ENCODE results near the gene CST9. TPM values are rescaled to one million over a fixed set of nuclear protein-coding genes. Genes with fewer than 3 reads are reported as not detected.
A peak's percentile ranks its signal among the peaks of the same experiment; 100 is the strongest.

The CST9 gene
- total and polyA plus RNA-seq, 2 of the 13 experiments (the other 11 are each of a cell fraction or from before 2014, with no cell fraction given) = 0.07 TPM; not detected in 1

- peak; percentile 39; the same call in 1 of the 2 replicates for TF ChIP-seq ZNF281 (CRISPR knock-in tag; IDR thresholded peaks at IDR 0.05; ENCODE audit: borderline replicate concordance)
- no peak for TF ChIP-seq BHLHE40 (IDR thresholded peaks at IDR 0.05; ENCODE audit: low read length)
- peak; percentile 55; the same call in 1 of the 2 replicates for TF ChIP-seq ZNF143 (CRISPR knock-in tag; IDR thresholded peaks at IDR 0.05)
- TF ChIP-seq ZZZ3 (CRISPR knock-in tag; IDR thresholded peaks at IDR 0.05; ENCODE audit: borderline replicate concordance) = no peak
- no peak for TF ChIP-seq AKNA (CRISPR knock-in tag; IDR thresholded peaks at IDR 0.05; ENCODE audit: borderline replicate concordance)
- no peak for TF ChIP-seq MTF1 (CRISPR knock-in tag; IDR thresholded peaks at IDR 0.05)
- TF ChIP-seq ZNF274 (CRISPR knock-in tag; IDR thresholded peaks at IDR 0.05) = no peak
- TF ChIP-seq MYPOP (CRISPR knock-in tag; IDR thresholded peaks at IDR 0.05) = peak; percentile 22; the same call in 1 of the 2 replicates
- TF ChIP-seq GMEB1 (CRISPR knock-in tag; IDR thresholded peaks at IDR 0.05; ENCODE audit: borderline replicate concordance) = no peak; the same call in 1 of the 2 replicates
- no peak for TF ChIP-seq FUBP1 (CRISPR knock-in tag; IDR thresholded peaks at IDR 0.05; ENCODE audit: borderline replicate concordance)
- TF ChIP-seq FOXK2 (IDR thresholded peaks at IDR 0.05) = no peak
- no peak for TF ChIP-seq ZNF296 (CRISPR knock-in tag; conservative IDR thresholded peaks at IDR 0.05)
- TF ChIP-seq NBN (conservative IDR thresholded peaks at IDR 0.05) = no peak
- TF ChIP-seq KDM3A (CRISPR knock-in tag; IDR thresholded peaks at IDR 0.05; ENCODE audit: low read depth) = 0 out of 2 replicates have a peak, but pooled peaks have one; percentile 47
- TF ChIP-seq RBM22 (optimal IDR thresholded peaks at IDR 0.05; ENCODE audit: low read length) = peak; percentile 78
These were observed 19.6 kb downstream of the CST9 start (continued) for GRCh38 chr20:23585808-23586734.

Data from HepG2 (cell line).